Sigmoid colon (tissue), 7 donors: ENCODE results near the gene LRRC2. TPM values are rescaled to one million over a fixed set of nuclear protein-coding genes. Genes with fewer than 3 reads are reported as not detected.

ENCODE experiments used
- DNase-seq: peaks from one replicate; pipeline ENCODE4 v3.0.0-alpha.2; 2019
- H3K27ac ChIP-seq, 4 donors: fragments of 200-600 bp; sonication (generic); one replicate each; pipeline ENCODE4 v1.5.1; 2016 to 2019; ENCODE audit warnings: mild to moderate bottlenecking in 1 of 4
- H3K27me3 ChIP-seq, 3 donors: fragments of 200-600 bp; sonication (generic); one replicate each; pipeline ENCODE4 v1.5.1; 2019; ENCODE audit warnings: mild to moderate bottlenecking in 1 of 3
- H3K36me3 ChIP-seq, 4 donors: fragments of 200-600 bp; sonication (generic); one replicate each; pipeline ENCODE4 v1.5.1; 2016 to 2019
- H3K4me1 ChIP-seq, 4 donors: fragments of 200-600 bp; sonication (generic); one replicate each; pipeline ENCODE4 v1.5.1; 2017 to 2019
- H3K4me3 ChIP-seq, 4 donors: fragments of 200-600 bp; sonication (generic); one replicate each; pipeline ENCODE4 v1.5.1; 2017 to 2019; ENCODE audit warnings: mild to moderate bottlenecking in 2 of 4, moderate library complexity in 1 of 4
- H3K9me3 ChIP-seq, 4 donors: fragments of 200-600 bp in 3 of 4; sonication (generic) in 3 of 4; one replicate each; pipeline versions ENCODE4 v1.5.1 to v1.6.1; 2013 to 2019
- EP300 ChIP-seq, 4 donors: sonication (generic); formaldehyde crosslinking; IDR thresholded peaks; one replicate each; pipeline ENCODE4 v1.6.1; 2017; ENCODE audit warnings: antibody characterized with exemption in 4 of 4
- POLR2A ChIP-seq, 2 donors: fragments of 450-650 bp; IDR thresholded peaks; one replicate each; pipeline ENCODE4 v1.6.1; 2016; ENCODE audit warnings: antibody characterized with exemption in 2 of 2, mild to moderate bottlenecking in 2 of 2, moderate library complexity in 2 of 2
- POLR2AphosphoS5 ChIP-seq, 4 donors: sonication (generic); formaldehyde crosslinking; IDR thresholded peaks; one replicate each; pipeline ENCODE4 v1.6.1; 2017; ENCODE audit warnings: antibody characterized with exemption in 4 of 4
- WGBS, 2 donors: extraction: QIAGEN DNeasy Blood & Tissue Kit; methylation state at CpG; one replicate each; pipeline ENCODE4 v1.1.7; 2013; 5-methylcytosine and 5-hydroxymethylcytosine counted together
- intact Hi-C: fragments of 100-400 bp; cut with DNase I; formaldehyde crosslinking; loops from one replicate; pipeline ENCODE4 v1.15.1; 2023
- polyA plus RNA-seq, 3 donors: library from polyadenylated mRNA; stranded (reverse); fragments of 200-250 nt; gene quantifications; one replicate each; pipeline ENCODE4 v1.2.3, GENCODE V29; 2013
- total RNA-seq, 4 donors: library from RNA; depleted of rRNA; stranded (reverse); fragments of >200 nt; gene quantifications; one replicate each; pipeline ENCODE4 v1.1.0, GENCODE V29; 2016
- TF ChIP-seq, protein P1 (sequence below), 4 experiments: fragments of 450-650 bp in 3 of 4; fragments of 200-600 bp in 1 of 4; IDR thresholded peaks; one replicate each; pipeline ENCODE4 v1.5.1; 2016 to 2019; ENCODE audit warnings: antibody characterized with exemption in 4 of 4, mild to moderate bottlenecking in 3 of 4, moderate library complexity in 2 of 4
- donor health status: healthy with polysubstance abuse.
- donor health status: Bipolar disorder and iron deficiency.
- donor health status: healthy.

LRRC2 gene
- total and polyA plus RNA-seq, 7 donors, result 0.46 to 11.1 (median 3.6) TPM

- no peak for TF ChIP-seq POLR2A (IDR thresholded peaks at IDR 0.05)
- TF ChIP-seq POLR2AphosphoS5 (IDR thresholded peaks at IDR 0.05), result peak in 1 of 4 donors; percentile 44
- TF ChIP-seq, protein P1, sequence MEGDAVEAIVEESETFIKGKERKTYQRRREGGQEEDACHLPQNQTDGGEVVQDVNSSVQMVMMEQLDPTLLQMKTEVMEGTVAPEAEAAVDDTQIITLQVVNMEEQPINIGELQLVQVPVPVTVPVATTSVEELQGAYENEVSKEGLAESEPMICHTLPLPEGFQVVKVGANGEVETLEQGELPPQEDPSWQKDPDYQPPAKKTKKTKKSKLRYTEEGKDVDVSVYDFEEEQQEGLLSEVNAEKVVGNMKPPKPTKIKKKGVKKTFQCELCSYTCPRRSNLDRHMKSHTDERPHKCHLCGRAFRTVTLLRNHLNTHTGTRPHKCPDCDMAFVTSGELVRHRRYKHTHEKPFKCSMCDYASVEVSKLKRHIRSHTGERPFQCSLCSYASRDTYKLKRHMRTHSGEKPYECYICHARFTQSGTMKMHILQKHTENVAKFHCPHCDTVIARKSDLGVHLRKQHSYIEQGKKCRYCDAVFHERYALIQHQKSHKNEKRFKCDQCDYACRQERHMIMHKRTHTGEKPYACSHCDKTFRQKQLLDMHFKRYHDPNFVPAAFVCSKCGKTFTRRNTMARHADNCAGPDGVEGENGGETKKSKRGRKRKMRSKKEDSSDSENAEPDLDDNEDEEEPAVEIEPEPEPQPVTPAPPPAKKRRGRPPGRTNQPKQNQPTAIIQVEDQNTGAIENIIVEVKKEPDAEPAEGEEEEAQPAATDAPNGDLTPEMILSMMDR (IDR thresholded peaks at IDR 0.05), result peak in 3 of 4 experiments; percentile 15 to 57 (median 43)
- TF ChIP-seq EP300 (IDR thresholded peaks at IDR 0.05), result no peak
- intact Hi-C loops, result loop anchor here (5.0 kb wide), 1 partner anchor 71 kb away; no protein-coding TSS in a partner anchor
- WGBS, 2 donors, result 10 to 13% methylated on average over 22 of the region's 22 CpGs
- Histone ChIP-seq H3K36me3 (no peaks in the 10 kb centered on the region), H3K4me1 (peaks cover 0 to 14% (median 4%) of the 10 kb centered on the region in 4 donors), H3K27ac (peak overlapping the region in 3 of 4 donors; percentile 45 to 76 (median 49)), H3K9me3 (no peaks in the 10 kb centered on the region), H3K27me3 (no peaks in the 10 kb centered on the region), H3K4me3 (peak overlapping the region; percentile 18 to 51 (median 37))
- peak; percentile 87 for DNase-seq
Measured at GRCh38 chr3:46558184-46559043, 7.7 kb downstream of the LRRC2 start.

GRCh38 chr3:46557814-46558183 is 8.3 kb downstream of the LRRC2 start:
- Histone ChIP-seq H3K4me1 (peaks cover 0 to 14% (median 4%) of the 10 kb centered on the region in 4 donors), H3K9me3 (no peaks in the 10 kb centered on the region), H3K4me3 (peak overlapping the region in 1 of 4 donors; percentile 51), H3K27me3 (no peaks in the 10 kb centered on the region), H3K36me3 (no peaks in the 10 kb centered on the region), H3K27ac (peak overlapping the region in 2 of 4 donors; percentile 32 to 76)
- 66 to 76% methylated on average over 6 of the region's 6 CpGs for WGBS, 2 donors
- no peak for DNase-seq
- intact Hi-C loops, result loop anchor here (5.0 kb wide), 1 partner anchor 70 kb away; no protein-coding TSS in a partner anchor
- TF ChIP-seq POLR2A (IDR thresholded peaks at IDR 0.05) (no peak), POLR2AphosphoS5 (IDR thresholded peaks at IDR 0.05) (no peak), EP300 (IDR thresholded peaks at IDR 0.05) (no peak)
- TF ChIP-seq, protein P1 (IDR thresholded peaks at IDR 0.05), result no peak

GRCh38 chr3:46553154-46553553 is 12.9 kb downstream of the LRRC2 start:
- TF ChIP-seq POLR2A (IDR thresholded peaks at IDR 0.05), result no peak
- Histone ChIP-seq H3K27me3 (no peaks in the 10 kb centered on the region), H3K9me3 (no peaks in the 10 kb centered on the region), H3K4me1 (peaks cover 0 to 6% (median 1%) of the 10 kb centered on the region in 4 donors), H3K36me3 (peaks cover 0 to 8% (median 0%) of the 10 kb centered on the region in 4 donors), H3K27ac (no peak overlapping the region), H3K4me3 (no peak overlapping the region)
- DNase-seq, result no peak
- WGBS, 2 donors, result 0 to 2% methylated on average over 1 of the region's 1 CpG
- intact Hi-C loops, result no loop called here

DNA sequence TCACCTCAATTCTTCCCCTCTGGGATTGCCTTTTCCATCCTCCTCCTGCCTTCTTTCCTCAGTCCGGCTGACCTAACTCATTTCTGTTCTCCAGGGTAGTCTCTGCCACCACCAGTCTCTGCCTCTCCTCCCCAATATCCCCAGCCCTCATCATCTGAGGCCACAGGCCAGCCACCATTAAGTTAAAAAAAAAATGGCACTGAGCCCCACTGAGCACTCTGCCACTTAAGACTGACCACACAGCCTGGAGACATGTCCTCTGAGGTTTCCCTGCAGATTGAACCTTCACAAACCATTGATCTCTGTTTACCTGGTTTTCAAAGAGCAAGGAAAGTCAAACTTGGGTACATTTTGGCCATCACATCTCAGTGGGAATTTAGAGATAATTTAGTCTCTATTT is 13.6 kb downstream of the LRRC2 start:
- TF ChIP-seq EP300 (IDR thresholded peaks at IDR 0.05) (no peak), POLR2AphosphoS5 (IDR thresholded peaks at IDR 0.05) (no peak), POLR2A (IDR thresholded peaks at IDR 0.05) (no peak)
- TF ChIP-seq, protein P1 (IDR thresholded peaks at IDR 0.05), result no peak
- intact Hi-C loops, result no loop called here
- WGBS, 2 donors, result 96% methylated on average over 1 of the region's 1 CpG

DNA sequence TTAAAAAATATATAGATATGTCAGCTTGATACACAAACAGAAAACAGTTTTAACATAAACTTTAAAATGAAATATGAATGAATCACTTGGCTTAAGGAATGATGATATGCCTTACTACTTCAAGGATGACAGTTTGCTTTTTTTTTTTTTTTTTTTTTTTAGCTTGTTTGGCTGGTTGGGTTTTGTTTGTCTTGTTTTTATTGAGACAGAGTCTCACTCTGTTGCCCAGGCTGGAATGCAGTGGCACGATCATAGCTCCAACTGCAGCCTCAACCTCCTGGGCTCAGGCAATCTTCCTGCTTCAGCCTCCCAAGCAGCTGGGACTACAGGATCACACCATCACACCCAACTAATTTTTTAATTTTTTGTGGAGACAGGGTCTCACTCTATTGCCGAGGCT is 14.5 kb downstream of the LRRC2 start:
- H3K36me3 ChIP-seq, result peaks cover 0 to 8% (median 0%) of the 10 kb centered on the region in 4 donors
- no peak for DNase-seq
- intact Hi-C loops, result no loop called here
- WGBS, 2 donors, result 91 to 92% methylated on average over 2 of the region's 2 CpGs
- H3K9me3 ChIP-seq, result no peaks in the 10 kb centered on the region
- TF ChIP-seq EP300 (IDR thresholded peaks at IDR 0.05), result no peak
- H3K27ac ChIP-seq, result no peak overlapping the region
- H3K4me3 ChIP-seq, result no peak overlapping the region
- no peaks in the 10 kb centered on the region for H3K27me3 ChIP-seq
- H3K4me1 ChIP-seq, result no peaks in the 10 kb centered on the region

More for the DNA sequence above, 13.6 kb downstream of the LRRC2 start:
- Histone ChIP-seq H3K27me3 (no peaks in the 10 kb centered on the region), H3K27ac (no peak overlapping the region), H3K4me1 (no peaks in the 10 kb centered on the region), H3K9me3 (no peaks in the 10 kb centered on the region), H3K4me3 (no peak overlapping the region), H3K36me3 (peaks cover 0 to 8% (median 0%) of the 10 kb centered on the region in 4 donors)
- DNase-seq, result no peak
